NK-92 (cell line): ENCODE measurements around the gene GADD45B.
"Not testable (repeated sequence)": the region's sequence is repeated elsewhere in the genome, so short reads cannot be mapped to it uniquely, and the experiment has no call there.

Source experiments
- DNase-seq: peaks from one replicate; lab custom pipeline; 2025; ENCODE audit not compliant: unreplicated experiment; lab: John Stamatoyannopoulos, UW

GADD45B gene

DNA sequence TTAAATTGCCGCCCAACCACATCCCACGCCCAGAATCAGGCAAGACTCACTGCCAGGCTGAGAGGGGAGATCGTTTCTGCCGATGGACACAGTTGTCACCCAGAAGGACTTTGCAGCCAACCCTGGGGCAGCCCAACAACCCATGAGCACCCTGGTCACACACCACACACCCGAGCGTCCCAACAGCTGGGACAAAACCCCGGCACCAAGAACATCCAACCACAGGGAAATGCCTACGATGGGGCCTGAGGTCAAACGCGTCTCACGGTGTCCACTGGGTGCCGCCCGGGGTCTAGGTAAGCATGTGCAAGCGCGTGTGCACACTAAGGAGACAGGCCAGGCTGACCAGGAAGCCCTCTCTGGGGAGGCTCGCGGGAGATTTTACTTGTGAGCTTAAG lies 32.1 kb upstream of the GADD45B start:
- no peak for DNase-seq

DNA sequence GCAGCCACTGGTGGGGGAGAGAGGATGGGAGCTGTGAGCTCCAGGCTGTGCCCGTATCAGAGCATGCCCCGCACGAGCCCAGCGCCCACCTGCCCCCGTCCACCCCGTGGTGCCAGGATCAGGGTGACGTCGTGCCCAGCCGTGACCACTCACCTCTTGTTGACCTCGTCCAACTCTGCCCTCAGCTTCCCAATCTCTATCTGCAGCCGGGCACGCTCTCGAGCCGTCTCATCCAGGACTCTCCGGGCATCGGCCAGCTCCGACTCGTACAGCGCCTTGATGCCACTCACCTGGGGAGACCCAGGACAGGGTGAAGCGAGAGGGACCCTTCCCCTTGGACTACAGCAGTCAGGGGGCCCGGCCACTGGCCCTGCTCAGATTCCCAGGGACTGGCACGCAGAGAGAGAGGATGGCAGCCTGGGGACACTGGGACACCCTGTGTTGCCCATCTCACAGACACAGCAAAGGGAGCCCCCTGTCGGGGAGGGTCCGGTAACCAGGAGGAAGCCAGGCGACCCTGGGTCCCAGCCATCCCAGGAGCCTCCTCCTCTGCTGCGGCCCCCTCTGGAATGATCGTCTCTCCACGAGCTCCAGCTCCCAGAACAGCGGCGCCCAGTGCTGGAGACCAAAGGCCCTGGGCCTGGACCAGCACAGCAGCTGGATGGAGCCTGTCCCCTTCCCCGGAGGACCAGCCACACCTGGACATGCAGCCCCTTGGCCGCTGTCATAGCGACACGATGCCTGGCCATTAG lies 31.5 kb upstream of the GADD45B start:
- DNase-seq: no peak

DNA sequence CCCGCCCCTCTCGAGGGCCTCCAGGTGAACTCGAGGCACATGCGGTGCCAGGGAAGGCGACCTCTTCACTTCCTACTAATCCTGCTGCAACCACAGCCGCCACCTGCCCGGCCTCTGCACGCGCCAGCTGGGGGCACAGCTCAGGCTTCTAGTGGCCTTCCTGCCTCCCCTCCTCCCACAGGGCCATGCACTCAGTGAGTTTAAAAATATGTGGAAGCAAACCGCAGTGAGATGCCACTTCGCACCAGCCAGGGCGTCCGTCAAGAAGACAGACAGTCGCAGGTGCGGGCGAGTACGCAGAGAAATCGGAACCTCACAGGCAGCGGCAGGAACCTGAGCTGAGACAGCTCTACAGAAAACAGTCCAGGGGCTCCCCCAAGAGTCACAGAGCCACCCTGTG lies 29.5 kb upstream of the GADD45B start:
- DNase-seq: no peak

- DNase-seq: no peak
Observed at GRCh38 chr19:2449019-2449418, 26.9 kb upstream of the GADD45B start.

GRCh38 chr19:2451138-2451537 lies 24.8 kb upstream of the GADD45B start:
- DNase-seq: no peak

DNA sequence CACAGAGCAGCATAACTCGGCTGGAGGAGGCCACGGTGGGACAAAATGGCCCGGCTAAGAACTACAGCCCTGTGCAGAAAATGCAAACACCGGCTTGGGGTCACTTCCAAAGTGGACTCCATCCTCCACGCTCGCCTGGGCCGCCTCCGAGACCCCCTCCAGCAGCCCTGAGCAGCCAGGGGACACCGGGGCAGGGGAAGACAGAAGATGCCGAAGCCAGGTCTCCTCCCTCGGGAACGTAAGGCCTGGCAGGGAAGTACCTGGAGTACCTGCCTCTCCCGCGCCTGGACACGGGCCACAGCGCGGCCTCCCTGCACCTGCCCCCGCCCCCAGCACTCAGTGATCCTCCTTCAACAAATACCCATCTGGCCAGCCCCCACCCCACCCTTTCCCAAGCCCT lies 24.2 kb upstream of the GADD45B start:
- DNase-seq: no peak

DNA sequence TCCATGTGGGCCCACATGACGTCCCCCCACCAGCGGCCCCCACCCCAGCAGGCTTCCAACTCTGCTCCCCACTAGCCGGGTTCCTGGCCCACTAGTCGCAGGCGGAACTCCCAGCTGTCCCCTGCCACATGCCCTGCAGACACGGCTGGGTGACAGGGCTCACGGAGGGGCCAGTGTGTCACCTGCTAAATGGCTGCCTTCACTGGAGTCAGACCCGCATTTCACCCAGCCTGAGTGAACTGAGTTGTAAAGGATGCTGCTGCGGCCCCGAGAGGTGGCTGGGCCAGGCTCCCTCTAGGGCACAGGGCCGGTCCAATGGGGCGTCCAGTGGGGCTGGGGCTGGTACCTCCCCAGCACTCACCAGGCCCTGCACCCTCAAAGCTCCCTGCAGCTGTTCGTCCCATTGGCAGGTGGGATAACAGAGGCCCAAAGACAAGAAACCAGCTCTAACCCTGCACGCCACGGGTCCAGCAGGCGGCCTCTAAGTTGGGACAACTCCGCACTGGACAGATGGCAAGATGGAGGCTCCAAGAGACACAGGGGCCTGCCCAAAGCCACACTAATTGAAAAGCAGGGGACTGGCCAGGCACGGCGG lies 22.4 kb upstream of the GADD45B start:
- DNase-seq: no peak

DNA sequence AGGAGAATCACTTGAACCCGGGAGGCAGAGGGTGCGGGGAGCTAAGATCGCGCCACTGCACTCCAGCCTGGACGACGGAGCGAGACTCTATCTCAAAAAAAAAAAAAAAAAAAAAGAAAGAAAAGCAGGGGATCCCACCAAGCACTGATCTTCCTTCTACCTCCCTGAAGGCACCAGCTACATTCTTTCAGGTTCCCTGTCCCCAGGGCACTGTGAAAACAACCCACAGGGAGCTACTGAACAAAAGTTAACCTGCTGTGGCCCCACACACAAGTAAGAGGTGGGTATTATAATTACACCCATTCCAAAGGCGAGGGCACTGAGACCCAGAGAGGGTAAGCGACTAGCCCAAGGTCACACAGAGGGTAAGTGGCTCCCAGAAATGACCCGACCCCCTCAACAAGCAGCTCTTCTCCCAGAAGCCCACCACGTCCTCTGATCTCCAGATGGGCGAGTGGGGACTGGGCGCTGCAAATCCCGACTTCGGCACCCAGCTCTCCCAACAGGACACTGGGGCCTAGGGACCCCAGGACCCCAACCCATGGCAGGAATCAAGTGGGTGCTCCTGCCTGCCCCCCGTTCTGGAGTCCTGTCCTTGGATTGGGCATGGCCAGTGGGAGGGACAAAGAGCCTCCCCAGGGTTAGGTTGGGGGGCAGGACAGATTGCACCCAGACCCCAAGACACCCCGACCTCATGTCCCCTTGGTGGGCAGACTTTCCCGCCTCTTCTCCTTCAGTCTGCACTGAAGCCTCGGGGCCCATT lies 21.5 kb upstream of the GADD45B start:
- DNase-seq: no peak

DNA sequence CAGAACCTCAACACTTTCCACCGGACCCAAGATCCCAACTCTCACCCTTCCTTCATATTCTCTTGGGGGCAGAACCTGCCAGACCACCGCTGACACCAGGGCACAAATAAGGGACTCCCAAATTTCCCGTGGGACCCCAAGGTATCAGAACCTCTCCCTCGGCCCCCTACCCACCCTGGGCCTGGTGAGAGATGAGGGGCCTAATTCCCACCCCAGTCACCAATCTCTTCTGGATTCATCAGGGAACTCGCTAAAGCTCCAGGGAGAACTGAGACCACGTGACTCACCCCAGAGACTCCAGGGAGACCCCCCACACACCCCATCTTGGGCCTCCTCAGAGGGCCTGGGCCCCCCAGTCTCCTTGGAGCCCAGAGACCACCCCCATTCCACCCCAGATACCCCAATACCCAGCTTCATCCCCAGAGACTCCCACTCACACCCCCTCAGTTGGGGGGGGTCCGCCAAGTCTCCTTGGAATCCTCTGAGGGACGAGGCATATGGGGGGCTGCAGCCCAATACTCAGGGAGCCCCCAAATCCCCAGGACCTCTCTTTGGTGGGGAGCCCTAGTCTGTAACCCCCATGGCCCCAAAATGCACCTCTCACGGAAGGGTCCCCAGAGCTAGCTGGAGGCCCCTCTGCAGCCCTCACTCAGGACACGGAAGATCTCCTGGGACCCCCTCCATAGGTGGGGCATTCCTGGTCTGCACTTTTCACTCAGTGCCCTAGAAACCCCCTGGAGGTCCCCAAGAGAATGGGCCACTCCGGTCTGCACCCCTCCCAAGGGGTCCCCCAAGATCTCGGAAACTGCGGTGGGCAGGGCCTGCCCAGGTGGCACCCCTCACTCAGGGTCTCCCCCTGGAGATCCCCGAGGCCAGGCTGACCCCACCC lies 20.7 kb upstream of the GADD45B start:
- DNase-seq: no peak

- no peak for DNase-seq
Observed at GRCh38 chr19:2455851-2456570, 19.9 kb upstream of the GADD45B start.

GRCh38 chr19:2457394-2458037 lies 18.4 kb upstream of the GADD45B start:
- DNase-seq: no peak

- no peak for DNase-seq
Observed at GRCh38 chr19:2458054-2458453, 17.9 kb upstream of the GADD45B start.

DNA sequence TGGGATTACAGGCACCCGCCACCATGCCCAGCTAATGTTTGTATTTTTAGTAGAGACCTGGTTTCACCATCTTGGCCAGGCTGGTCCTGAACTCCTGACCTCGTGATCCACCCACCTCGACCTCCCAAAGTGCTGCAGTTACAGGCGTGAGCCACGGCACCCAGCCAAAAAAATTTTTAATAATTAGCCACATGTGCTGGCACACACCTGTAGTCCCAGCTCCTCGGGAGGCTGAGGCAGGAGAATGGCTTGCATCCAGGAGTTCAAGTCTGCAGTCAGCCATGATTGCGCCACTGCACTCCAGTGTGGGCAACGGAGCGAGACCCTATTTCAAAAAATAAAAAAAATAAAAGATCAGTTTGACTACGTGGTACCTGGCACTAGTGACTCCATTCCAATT lies 17.2 kb upstream of the GADD45B start:
- DNase-seq: not testable (repeated sequence)

DNA sequence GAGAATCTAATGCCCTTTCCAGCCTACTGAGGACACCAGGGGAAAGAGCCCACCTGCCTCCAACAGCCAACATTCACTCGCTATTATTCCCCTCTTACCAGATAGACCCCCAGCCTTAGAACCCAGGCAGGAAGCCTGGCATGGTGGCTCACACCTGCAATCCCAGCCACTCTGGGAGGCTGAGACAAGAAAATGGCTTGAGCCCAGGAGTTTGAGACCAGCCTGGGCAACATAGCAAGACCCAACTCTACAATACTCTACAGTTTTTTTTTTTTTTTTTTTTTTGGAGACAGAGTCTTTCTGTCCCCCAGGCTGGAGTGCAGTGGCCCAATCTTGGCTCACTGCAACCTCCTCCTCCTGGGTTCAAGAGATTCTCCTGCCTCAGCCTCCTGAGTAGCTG lies 15.7 kb upstream of the GADD45B start:
- no peak for DNase-seq

GRCh38 chr19:2461751-2462634 lies 13.9 kb upstream of the GADD45B start:
- DNase-seq: no peak

GRCh38 chr19:2462635-2463421 lies 13.1 kb upstream of the GADD45B start:
- DNase-seq: no peak

GRCh38 chr19:2463694-2464093 lies 12.2 kb upstream of the GADD45B start:
- DNase-seq: not testable (repeated sequence)

GRCh38 chr19:2464389-2464788 lies 11.5 kb upstream of the GADD45B start:
- no peak for DNase-seq
